ENCODE results near the gene RNASEH2C. TPM values are rescaled to one million over a fixed set of nuclear protein-coding genes. Genes with fewer than 3 reads are reported as not detected.

The RNASEH2C gene
- total RNA-seq, 1 donor from 2014 or later: 54.2 TPM

DNA sequence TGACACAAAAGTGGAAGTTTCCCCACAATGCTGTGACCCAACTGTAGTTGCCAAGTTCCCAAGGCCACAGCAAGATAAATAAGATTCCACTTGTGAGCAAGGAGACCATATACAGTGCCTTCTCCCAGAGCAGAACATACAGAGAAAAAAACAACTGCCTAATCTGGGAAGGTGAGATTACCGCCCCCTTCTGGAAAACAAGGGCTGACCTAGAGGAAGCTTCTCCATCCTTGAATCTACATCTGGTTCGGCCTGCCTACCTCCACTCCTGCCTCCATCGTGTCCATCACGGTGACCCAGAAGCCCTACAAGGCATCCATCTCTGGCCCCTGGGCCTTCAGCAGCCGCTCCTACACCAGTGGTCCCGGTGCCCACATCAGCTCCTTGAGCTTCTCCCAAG, 6.1 kb upstream of the RNASEH2C start:
- H3K27ac Mint-ChIP-seq (ENCODE audit: unreplicated experiment): no peak overlapping the region
- H3K9me3 Mint-ChIP-seq (ENCODE audit: unreplicated experiment): no peaks in the 10 kb centered on the region
- DNase-seq (ENCODE audit: extremely low spot score, unreplicated experiment): peak; percentile 62
- H3K36me3 Mint-ChIP-seq (ENCODE audit: unreplicated experiment): no peaks in the 10 kb centered on the region
- H3K4me3 Mint-ChIP-seq (ENCODE audit: unreplicated experiment): no peak overlapping the region
- no peaks in the 10 kb centered on the region for H3K4me1 Mint-ChIP-seq (ENCODE audit: unreplicated experiment)
- H3K27me3 Mint-ChIP-seq (ENCODE audit: unreplicated experiment): peaks cover 4% of the 10 kb centered on the region
- TF ChIP-seq, protein P1, sequence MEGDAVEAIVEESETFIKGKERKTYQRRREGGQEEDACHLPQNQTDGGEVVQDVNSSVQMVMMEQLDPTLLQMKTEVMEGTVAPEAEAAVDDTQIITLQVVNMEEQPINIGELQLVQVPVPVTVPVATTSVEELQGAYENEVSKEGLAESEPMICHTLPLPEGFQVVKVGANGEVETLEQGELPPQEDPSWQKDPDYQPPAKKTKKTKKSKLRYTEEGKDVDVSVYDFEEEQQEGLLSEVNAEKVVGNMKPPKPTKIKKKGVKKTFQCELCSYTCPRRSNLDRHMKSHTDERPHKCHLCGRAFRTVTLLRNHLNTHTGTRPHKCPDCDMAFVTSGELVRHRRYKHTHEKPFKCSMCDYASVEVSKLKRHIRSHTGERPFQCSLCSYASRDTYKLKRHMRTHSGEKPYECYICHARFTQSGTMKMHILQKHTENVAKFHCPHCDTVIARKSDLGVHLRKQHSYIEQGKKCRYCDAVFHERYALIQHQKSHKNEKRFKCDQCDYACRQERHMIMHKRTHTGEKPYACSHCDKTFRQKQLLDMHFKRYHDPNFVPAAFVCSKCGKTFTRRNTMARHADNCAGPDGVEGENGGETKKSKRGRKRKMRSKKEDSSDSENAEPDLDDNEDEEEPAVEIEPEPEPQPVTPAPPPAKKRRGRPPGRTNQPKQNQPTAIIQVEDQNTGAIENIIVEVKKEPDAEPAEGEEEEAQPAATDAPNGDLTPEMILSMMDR (IDR thresholded peaks at IDR 0.05): no peak

DNA sequence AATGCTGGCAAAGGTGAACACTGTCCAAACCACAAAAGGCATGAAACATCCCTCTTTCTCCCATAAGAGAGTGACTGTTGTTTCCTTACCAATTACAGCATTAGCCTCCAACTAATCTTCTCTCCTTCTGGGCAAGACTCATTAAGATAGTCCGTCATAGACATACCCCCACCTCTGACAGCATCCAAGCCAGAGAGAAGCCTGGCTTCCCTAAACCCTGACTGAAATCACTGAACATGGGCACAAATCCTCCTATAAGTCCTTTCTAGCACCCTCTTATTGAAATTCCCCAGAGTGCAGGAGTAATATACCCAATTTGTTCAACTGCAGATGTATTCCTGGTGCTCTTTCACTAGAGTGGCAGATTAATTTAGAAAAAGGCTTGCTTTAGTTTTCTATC, 1.7 kb upstream of the RNASEH2C start:
- Mint-ChIP-seq H3K27ac (ENCODE audit: unreplicated experiment) (no peak overlapping the region), H3K36me3 (ENCODE audit: unreplicated experiment) (peaks cover 11% of the 10 kb centered on the region), H3K4me1 (ENCODE audit: unreplicated experiment) (peaks cover 26% of the 10 kb centered on the region), H3K27me3 (ENCODE audit: unreplicated experiment) (peaks cover 1% of the 10 kb centered on the region), H3K9me3 (ENCODE audit: unreplicated experiment) (no peaks in the 10 kb centered on the region), H3K4me3 (ENCODE audit: unreplicated experiment) (no peak overlapping the region)
- DNase-seq (ENCODE audit: extremely low spot score, unreplicated experiment): no peak
- TF ChIP-seq, protein P1 (IDR thresholded peaks at IDR 0.05): no peak

DNA sequence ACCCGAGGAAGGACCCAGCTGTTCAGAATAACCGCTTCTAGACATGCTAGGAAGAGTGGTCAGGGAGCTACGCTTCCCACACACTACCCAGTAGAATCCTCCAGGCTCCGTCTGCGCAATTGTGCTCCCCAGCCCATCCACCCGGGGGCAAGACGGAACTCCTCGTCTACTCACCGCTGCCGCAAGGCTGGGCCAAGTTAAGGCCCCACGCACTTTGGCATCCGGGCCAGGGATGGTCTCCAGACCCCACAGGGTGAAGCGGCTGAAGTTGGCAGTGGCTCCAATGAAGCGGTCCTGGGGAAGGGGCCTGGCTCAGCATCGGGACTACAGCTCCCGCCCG, 757 bp downstream of the RNASEH2C start:
- Mint-ChIP-seq H3K27me3 (ENCODE audit: unreplicated experiment) (no peaks in the 10 kb centered on the region), H3K27ac (ENCODE audit: unreplicated experiment) (peak overlapping the region; percentile 91), H3K4me1 (ENCODE audit: unreplicated experiment) (peaks cover 26% of the 10 kb centered on the region), H3K4me3 (ENCODE audit: unreplicated experiment) (peak overlapping the region; percentile 95), H3K9me3 (ENCODE audit: unreplicated experiment) (no peaks in the 10 kb centered on the region), H3K36me3 (ENCODE audit: unreplicated experiment) (peaks cover 23% of the 10 kb centered on the region)
- TF ChIP-seq, protein P1 (IDR thresholded peaks at IDR 0.05): no peak
- no peak for DNase-seq (ENCODE audit: extremely low spot score, unreplicated experiment)

DNA sequence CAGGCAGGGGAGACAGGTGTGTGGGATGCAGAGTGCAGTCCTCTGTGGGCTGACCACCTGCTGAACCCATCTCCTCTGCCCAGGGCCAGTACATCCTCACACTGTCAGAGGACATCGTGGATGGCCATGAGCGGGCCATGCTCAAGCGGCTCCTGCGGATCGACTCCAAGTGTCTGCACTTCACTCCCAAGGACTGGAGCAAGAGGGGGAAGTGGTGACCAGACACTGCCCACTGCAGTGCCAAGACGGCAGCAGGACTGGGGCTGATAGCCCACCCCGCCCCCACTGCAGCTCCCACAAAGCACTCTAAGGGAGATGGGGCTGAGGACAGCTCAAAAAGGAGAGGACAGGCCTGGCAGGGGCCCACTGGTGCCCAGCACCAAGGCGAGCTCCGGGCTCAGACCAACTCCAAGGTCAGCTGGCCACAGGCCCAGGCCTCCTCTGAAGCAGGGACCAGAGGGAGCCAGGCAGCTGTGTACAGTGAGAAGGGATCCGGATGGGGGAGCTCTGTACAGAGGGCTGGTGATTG, 1.6 kb downstream of the RNASEH2C start:
- Mint-ChIP-seq H3K27me3 (ENCODE audit: unreplicated experiment) (no peaks in the 10 kb centered on the region), H3K4me3 (ENCODE audit: unreplicated experiment) (peak overlapping the region; percentile 95), H3K4me1 (ENCODE audit: unreplicated experiment) (peaks cover 26% of the 10 kb centered on the region), H3K9me3 (ENCODE audit: unreplicated experiment) (no peaks in the 10 kb centered on the region), H3K27ac (ENCODE audit: unreplicated experiment) (peak overlapping the region; percentile 91), H3K36me3 (ENCODE audit: unreplicated experiment) (peaks cover 28% of the 10 kb centered on the region)
- TF ChIP-seq, protein P1 (IDR thresholded peaks at IDR 0.05): no peak
- DNase-seq (ENCODE audit: extremely low spot score, unreplicated experiment): no peak

DNA sequence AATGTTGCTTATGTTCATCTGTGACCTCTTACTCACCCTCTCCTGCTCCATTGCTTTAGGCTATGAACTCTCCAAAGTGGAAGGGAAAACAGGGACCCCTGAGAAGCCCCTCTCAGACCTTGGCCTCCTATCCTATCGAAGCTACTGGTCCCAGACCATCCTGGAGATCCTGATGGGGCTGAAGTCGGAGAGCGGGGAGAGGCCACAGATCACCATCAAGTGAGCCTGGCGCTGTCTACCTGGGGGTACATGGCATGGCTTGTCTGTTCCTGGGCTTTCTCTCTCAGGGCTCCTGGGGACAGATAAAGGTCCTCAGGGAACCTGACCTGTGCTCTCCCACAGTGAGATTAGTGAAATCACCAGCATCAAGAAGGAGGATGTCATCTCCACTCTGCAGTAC, 2.1 kb downstream of the RNASEH2C start:
- peaks cover 29% of the 10 kb centered on the region for H3K4me1 Mint-ChIP-seq (ENCODE audit: unreplicated experiment)

More for the DNA sequence above, 2.1 kb downstream of the RNASEH2C start:
- H3K27ac Mint-ChIP-seq (ENCODE audit: unreplicated experiment): peak overlapping the region; percentile 31
- H3K27me3 Mint-ChIP-seq (ENCODE audit: unreplicated experiment): no peaks in the 10 kb centered on the region
- no peaks in the 10 kb centered on the region for H3K9me3 Mint-ChIP-seq (ENCODE audit: unreplicated experiment)
- peaks cover 32% of the 10 kb centered on the region for H3K36me3 Mint-ChIP-seq (ENCODE audit: unreplicated experiment)
- TF ChIP-seq, protein P1 (IDR thresholded peaks at IDR 0.05): no peak
- no peak for DNase-seq (ENCODE audit: extremely low spot score, unreplicated experiment)
- no peak overlapping the region for H3K4me3 Mint-ChIP-seq (ENCODE audit: unreplicated experiment)
